ENCODE measurements around the gene FAM3D.

FAM3D gene

GRCh38 chr3:58654466-58654865, 12.1 kb downstream of the FAM3D start:
- no peak for DNase-seq (ENCODE audit: low read depth)

GRCh38 chr3:58652624-58653023, 13.9 kb downstream of the FAM3D start:
- DNase-seq (ENCODE audit: low read depth), result no peak

DNA sequence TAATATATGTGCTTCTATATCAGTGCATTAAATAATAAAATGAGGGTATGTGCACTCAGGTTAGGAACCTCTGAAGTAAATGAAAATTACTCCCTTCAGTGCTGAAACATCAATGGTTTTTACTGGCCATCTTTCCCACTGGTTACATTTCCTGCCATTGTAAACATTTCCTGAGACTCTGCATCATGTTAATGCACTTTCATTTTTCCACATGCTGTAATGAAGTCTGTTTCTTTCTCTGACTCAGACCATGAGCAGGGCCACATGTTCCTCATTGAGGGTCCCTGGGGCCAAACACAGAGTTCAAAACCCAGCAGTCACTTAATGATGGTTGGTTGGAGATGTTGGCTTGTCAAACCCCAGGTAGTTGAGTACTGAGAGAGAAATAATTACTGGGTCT, 15.3 kb downstream of the FAM3D start:
- no peak for DNase-seq (ENCODE audit: low read depth)

DNA sequence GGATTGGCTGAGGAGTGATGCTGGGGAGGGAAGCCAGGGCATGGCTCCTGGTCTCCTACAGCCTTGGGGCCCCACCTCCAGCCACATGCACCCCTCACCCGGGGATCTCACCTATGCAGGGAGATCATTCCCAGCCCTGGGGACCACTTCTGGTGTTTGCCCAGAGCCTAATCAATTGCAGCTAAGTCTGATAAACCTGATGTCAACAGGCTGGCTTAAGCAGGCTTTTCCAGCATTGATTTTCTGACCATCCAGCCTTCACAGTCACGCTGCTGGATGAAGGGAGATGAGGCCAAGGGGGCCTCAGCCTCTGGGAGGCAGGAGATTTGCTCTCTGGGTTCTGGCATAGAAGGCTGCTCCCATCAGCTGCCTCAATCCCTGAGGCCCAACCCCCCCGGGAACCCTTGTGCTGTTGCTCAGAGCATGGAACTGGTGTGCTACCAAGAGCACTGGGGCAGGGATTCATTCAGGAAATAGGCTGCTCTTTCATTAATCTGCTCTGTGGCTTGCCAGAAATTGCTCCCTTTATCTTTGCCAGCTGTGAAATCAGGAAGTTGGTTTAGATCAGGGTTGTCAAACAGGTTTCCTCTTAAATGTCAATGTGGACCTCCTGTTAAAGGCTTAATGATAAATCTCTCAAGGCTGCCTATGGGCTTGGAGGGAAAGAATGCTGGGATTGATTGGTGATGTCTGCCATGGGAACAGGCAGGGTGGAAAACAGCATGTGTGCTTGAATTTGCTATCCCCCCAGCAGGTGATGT, 19.0 kb downstream of the FAM3D start:
- no peak for DNase-seq (ENCODE audit: low read depth)

GRCh38 chr3:58646503-58646902, 20.1 kb downstream of the FAM3D start:
- DNase-seq (ENCODE audit: low read depth), result no peak

DNA sequence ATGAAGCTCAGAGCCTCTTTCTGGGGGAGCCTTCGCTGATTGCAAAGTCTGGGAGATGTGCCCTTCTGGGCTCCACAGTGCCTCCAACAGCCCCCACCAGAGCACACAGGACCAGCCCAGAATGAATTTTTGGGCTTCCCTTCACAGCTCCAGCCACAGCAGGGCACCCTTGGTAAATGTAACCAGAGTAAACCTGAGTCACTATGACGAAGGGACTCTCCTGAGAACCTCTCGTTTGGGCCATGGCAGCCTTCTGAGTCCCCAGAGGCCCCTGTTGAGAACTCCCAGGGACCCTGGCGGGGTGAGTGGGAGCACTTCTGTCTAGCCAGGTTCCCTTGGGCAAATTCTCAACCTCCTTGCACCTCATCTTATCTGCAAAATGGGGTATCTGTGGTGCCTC, 20.8 kb downstream of the FAM3D start:
- DNase-seq (ENCODE audit: low read depth), result no peak

GRCh38 chr3:58642846-58643245, 23.7 kb downstream of the FAM3D start:
- no peak for DNase-seq (ENCODE audit: low read depth)

- peak; percentile 20 for DNase-seq (ENCODE audit: low read depth)
These were observed 25.7 kb downstream of the FAM3D start for GRCh38 chr3:58640700-58641372.

DNA sequence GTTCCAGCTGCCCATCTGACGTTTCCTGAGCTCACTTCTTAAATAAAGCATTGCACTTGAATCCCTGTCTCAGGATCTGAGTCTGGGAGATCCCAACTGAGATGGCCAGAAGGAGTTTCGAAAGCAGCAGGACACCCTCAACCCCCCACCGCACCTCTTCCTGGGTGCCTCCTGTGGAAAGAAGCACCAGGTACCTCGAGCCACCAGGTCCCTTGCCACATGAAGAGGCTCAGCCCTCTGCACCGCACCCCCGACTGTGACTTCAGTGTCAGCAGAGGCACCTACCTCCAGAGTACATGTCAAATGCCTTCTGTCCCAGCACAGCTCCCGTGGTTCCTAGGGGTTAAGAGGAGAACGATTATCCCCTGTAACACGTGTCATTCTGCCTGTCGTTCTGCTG, 26.7 kb downstream of the FAM3D start:
- no peak for DNase-seq (ENCODE audit: low read depth)

- no peak for DNase-seq (ENCODE audit: low read depth)
These were observed 27.6 kb downstream of the FAM3D start for GRCh38 chr3:58639001-58639400.

DNA sequence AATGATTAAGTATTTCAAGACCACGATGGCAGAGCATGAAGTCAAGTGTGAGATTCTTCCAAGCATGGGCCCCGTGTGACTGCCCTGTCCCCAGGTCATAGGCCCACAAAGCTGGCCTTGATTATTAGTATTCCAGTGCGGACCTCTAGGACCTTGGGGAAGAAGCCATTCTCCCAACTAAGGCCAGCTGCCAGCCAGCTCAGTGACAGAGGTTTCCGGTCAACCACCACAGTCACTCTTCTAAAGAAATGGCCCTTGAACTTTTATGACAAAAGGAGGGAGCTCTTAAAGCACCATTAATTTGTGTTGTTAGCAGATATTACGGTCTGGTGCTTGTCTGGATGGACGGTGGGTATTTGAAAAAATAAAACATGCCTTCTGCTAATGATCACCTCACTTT, 28.0 kb downstream of the FAM3D start:
- no peak for DNase-seq (ENCODE audit: low read depth)

- DNase-seq (ENCODE audit: low read depth), result no peak
These were observed 29.1 kb downstream of the FAM3D start for GRCh38 chr3:58637509-58637908.

DNA sequence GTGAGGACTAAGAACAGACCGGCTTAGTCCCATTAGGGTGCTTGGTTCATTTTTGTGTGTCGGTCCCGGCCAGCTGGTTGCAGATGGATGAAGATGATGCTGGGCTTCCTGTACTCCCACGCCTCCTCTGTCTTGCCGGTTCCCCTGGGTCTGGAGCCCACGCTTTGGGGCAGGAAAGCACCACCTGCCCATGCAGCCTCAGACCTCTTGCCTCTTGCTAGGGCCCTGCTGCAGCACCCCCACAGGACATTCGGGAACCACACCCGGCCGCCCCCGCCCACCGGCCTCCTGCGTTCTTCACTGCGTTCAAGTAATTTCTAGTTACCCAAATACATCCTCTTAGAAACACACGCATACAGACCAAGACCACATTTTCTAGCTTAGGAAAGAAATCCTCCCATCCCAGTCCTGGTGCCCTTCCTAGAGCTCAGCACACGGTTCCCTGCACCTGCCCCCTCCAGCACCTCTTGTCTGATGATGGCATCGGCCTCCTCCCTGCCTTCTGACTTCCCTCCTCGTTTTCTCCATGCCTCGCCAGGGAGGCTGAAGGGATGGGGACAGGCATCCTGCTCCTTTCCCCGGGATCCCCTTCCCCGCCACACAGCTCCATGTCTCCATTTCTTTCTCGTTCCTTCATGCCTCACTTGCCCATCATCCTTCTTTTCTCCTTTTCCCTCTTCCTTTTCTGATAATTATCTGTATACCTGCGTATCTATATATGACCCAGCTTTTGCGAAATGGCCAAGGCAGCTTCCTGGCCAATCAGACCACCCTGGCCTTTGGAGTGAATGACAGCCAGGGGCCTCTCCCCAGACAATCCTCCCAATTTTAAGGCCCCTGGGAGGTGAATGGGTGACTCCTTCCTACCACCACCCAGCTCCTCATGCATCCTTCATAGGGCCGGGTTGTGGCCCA, 30.9 kb downstream of the FAM3D start:
- no peak for DNase-seq (ENCODE audit: low read depth)

GRCh38 chr3:58633157-58633865, 33.3 kb downstream of the FAM3D start:
- DNase-seq (ENCODE audit: low read depth), result no peak

- no peak for DNase-seq (ENCODE audit: low read depth)
These were observed 34.8 kb downstream of the FAM3D start for GRCh38 chr3:58631742-58632141.

DNA sequence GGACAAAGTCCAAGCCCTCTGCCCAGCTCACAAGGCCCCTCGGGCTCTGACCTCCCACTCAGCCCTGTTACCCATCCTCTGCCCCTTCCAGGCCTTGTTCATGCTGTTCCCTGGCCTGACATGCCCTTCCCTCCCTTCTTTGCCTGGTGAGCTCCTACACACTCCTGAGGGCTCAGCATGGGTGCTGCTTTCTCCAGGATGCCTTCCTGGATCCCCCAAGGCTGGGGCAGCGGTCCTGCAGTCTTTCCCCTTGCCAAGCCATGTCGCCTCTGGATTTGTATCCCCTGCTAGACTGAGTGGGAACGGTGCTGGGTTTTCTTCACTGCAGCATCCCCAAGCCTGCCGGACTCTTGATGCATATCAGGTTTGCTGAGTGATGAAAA, 35.9 kb downstream of the FAM3D start:
- DNase-seq (ENCODE audit: low read depth), result no peak

DNA sequence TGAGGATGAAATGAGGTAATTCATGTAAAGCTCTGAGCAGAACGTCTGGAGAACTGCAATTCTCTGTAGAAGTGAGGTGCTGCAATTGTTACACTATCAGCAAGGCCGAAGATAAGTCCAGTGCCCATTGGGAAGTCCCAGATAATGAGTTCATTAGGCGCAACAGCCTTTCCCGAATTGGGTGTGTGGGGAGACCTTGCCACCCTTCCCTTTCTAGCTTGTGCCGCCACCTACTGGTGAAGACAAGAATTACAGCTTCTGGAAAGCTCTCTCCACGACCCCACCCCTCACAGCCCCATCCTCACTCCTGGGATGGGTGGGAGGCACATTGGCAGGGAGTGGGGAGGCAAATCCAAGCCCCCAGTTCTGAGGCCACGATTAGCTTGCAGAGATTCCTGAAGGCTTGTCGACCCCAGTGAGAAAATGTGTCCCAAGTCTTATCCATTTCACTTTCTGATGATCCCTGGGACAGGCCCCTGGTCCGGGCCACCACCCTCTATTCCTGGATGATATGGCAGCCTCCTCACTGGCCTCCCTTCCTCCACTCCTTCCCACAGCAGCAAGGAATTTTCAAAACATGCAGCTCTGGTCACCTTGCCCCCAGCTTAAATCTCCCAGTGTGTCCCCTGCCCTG, 36.4 kb downstream of the FAM3D start:
- peak; percentile 49 for DNase-seq (ENCODE audit: low read depth)

- DNase-seq (ENCODE audit: low read depth), result no peak
These were observed 36.9 kb downstream of the FAM3D start for GRCh38 chr3:58629629-58630028.

GRCh38 chr3:58628823-58629562, 37.6 kb downstream of the FAM3D start:
- DNase-seq (ENCODE audit: low read depth), result no peak

DNA sequence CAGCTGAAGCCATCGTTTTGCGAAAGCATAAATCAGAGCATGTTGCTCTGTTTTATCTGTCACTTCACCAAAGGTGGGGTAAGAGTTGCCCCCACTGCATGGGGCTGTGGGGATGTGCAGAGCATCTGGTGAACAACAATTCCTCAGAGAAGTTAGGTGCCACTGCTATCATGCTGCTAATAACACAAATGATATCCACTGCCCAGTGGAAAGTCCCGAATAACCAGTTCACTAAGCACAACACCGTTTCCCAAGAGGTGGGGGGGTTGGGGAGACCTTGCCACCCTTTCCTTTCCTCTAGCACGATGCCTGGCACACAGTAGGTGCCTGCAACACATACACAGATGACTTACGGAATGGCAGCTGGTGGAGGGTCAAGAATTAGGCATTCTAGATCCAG, 38.6 kb downstream of the FAM3D start:
- DNase-seq (ENCODE audit: low read depth), result no peak

DNA sequence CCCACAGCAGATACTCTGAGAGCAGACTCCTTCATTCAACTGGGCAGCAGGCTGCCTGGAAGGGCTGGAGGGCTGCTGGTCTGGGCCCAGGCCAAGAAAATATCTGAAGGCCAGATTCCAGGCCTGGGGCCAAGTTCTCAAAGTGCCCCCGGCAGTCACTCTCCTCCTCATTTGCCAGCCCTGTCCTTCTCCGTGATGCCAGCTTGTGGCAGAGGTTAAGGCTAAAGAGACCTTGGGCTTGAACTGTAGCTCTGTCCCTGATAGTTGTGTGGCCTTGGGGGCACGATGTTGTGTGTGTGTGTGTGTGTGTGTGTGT, 39.0 kb downstream of the FAM3D start:
- no peak for DNase-seq (ENCODE audit: low read depth)

Data from activated T-cell treated with anti-CD3 and anti-CD28 coated beads for 1 hour (primary cell).